HG03378 (cell line): ENCODE data around the gene LSM14A.

Source experiments
- ATAC-seq: cut with Tn5 transposase; IDR thresholded peaks from one replicate; pipeline ENCODE4 v1.9.1; 2021; ENCODE audit warnings: mild to moderate bottlenecking, moderate library complexity; ENCODE audit not compliant: unreplicated experiment

The LSM14A gene

DNA sequence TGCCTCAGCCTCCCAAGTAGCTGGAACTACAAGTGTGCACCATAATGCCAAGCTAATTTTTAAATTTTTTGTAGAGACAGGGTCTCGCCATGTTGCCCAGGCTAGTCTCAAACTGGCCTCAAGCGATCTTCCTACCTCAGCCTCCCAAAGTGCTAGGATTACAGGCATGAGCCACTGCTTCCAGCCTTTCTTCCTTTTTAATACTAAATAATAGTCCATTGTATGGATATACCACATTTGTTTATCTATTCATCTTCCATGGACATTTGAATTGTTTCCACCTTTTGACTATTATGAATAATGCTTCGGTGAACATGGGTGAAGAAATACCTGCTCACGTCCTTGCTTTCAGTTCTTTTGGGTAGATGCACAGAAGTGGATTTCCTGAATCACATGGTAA lies 106.5 kb downstream of the LSM14A start:
- no peak for ATAC-seq
